ENCODE measurements around the gene DNM1L.
"Not testable (repeated sequence)": the region's sequence is repeated elsewhere in the genome, so short reads cannot be mapped to it uniquely, and the experiment has no call there.

DNM1L gene

DNA sequence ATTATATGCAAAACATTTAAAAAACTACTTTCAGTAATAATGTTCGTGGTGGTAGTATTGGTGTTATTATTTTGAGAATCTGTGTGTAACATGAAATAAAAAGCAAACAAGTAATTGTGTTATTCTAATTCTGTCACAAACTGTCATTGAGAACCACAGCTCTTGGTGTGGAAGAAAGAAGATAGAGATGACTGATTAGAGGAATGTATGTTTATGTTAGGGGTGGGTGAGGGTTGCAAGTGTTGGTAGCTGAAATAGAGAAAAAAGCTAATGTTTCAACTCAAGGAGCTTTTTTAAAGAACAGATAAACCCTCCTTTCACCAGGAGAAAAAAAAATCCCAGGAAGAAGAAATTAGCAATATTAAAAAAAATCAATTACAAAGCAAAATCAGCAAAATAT lies 18.3 kb downstream of the DNM1L start:
- DNase-seq (ENCODE audit: low read depth), result no peak

DNA sequence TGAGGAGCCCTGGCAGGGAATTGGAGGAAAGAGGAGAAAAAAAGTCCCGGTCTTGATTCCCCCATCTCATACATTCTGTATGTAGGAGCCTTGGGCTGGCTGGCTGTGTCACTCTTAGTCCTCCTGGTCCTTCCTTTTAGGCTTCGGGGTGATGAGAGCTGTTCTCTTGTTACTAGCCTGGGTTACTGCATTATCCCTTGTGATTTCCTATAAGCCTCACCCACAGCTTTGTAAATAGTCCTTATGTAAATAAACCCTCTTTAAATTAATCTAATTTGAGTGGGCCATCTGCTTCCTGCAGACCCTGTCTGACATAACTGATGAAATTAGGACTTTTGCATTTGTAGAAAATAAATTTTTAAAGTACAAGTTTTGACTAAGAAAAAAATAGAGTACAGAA lies 19.2 kb downstream of the DNM1L start:
- DNase-seq (ENCODE audit: low read depth), result no peak

DNA sequence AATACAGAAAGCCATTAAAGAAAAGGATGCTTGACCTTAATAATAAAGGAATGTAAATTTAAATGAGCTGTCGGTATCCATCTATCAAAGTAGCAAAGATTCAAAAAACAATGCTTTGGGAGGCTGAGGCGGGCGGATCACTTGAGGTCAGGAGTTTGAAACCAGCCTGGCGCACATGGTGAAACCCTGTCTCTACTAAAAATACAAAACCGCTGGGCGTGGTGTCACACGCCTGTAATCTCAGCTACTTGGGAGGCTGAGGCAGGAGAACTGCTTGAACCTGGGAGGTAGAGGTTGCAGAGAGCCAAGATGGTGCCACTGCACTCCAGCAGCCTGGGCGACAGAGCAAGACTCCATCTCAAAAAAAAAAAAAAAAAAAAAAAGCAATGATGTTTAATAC lies 20.3 kb downstream of the DNM1L start:
- not testable (repeated sequence) for DNase-seq (ENCODE audit: low read depth)

DNA sequence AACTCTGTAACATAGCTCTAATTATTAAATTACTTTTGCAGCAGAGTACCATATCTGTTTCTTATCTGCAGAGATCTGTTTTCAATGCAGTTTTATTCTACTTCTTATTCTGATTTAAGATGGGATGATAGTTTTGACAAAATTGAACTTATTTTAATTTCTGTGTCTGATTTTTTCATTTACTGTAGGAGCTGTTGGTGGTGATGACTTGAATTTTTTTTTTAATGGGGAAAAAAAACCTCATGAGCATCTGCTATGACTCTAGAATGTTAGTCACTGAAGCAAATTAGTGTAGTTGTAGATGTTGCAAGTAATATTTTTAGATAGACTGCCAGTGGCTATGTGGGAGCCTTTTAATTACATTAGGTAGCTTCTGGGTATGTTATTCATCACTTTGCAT lies 23.4 kb downstream of the DNM1L start:
- DNase-seq (ENCODE audit: low read depth), result no peak

DNA sequence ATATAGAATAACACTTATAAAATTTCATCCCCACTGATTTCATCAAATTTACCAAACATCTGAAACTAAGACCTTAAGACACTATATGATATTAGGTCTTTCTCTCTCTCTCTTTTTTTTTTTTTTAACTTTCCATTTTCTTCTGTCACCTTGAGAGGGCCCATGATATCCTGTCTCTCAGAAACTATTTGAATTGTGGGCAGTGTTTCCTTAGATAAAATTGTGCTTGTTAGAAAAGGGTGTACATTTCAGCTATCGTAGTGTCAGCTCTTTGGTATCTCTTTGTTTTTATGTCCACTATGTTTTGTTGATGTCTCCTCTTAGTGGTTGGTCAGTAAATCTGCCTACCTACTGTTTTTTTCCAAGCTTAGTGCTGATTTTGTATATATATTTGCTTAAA lies 23.8 kb downstream of the DNM1L start:
- no peak for DNase-seq (ENCODE audit: low read depth)

DNA sequence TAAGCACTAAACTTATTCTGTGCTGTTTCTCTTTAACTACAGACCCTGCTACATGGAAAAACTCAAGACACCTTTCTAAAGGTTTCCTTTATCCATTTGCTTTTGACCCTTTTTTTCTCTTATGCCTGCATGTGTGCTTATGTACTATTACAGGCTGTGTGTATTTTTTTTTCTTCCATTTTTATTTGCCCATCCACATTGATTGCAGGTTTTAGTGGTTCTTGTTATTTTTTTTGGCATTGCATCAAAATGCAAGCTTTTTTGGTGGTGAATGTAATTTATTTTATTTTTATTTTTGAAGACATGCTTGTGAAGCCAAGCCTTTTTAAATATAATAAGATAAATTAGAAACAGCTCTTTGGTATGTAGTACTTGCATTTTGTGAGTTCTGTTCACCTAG lies 26.7 kb downstream of the DNM1L start:
- DNase-seq (ENCODE audit: low read depth), result no peak

DNA sequence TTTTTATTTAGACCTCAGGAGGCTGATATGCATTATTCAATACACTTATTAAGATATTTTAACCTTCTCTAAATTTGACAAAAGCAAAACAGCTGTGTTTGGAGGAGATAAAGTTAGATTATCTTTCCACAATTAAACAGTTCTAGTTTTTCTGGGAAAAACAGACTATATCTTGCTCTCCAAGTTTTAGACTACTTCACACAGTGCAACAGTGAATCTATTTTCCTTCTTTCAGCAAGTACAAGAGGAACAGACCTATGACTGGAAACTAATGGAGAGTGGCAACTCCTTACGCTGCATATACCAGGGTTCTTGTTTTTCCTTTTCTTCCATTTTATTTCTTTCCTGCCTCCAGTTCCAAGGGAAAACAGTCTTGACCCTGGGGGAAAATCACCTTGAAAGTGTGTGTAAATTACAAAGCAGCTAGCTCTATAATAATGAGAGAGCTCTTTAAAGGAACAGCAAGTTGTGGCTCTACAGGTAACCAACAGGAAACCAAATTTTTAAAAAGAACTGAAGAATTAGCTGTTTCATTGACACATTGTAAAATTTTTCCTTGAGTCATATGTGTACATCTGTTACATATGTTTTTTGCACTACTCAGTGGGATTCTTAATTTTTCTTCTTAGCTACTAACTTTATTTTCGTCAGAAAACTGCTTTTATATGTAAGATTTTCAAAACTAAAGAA lies 27.4 kb downstream of the DNM1L start:
- no peak for DNase-seq (ENCODE audit: low read depth)

DNA sequence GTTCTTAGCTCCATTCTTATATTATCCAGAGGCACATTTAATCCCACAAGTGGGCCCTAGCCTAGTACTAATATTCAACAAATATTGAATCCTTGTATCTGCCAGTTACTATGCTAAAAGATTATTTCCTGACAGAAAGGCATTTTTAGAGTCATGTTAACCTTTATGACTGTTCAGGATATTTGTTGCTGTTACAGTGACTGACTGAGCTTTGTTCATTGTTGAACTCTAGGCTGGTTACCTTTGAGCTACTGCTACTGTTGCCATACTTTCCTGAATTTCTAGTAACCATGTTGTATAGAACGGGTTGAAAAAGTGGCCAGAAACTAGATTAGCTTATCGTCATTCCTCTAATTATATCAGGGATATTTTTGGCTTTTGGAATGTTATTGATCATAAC lies 29.8 kb downstream of the DNM1L start:
- DNase-seq (ENCODE audit: low read depth), result no peak

DNA sequence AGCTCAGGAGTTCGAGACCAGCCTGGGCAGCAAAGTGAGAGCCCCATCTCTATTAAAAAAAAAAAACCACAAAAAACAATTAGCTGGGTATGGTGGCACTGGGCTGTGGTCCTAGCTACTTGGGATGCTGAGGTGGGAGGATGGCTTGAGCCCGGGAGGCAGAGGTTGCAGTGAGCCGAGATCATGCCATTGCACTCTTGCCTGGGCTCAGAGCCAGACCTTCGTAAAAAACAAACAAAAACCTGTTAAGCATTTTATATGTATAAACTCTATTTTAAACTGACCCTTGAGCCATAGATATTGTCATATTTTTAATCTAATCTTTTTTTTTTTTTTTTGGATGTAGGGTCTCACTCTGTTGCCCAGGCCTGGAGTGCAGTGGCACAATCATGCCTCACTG lies 35.7 kb downstream of the DNM1L start:
- DNase-seq (ENCODE audit: low read depth), result no peak

DNA sequence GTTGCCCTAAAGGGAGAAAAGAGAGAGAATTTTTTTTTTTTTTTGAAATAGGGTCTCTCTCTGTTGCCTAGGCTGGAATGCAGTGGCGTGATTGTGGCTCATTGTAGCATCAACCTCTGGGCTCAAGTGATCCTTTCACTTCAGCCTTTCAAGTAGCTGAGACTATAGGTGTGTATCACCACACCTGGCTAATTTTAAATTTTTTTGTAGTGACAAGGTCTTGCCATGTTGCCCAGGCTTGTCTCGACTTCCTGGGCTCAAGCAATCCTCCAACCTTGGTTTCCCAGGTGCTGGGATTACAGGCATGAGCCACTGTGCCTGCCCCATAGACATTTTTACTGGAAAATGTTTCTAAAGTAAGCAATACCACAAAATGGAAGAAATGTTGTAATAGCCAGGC lies 39.8 kb downstream of the DNM1L start:
- DNase-seq (ENCODE audit: low read depth), result no peak

DNA sequence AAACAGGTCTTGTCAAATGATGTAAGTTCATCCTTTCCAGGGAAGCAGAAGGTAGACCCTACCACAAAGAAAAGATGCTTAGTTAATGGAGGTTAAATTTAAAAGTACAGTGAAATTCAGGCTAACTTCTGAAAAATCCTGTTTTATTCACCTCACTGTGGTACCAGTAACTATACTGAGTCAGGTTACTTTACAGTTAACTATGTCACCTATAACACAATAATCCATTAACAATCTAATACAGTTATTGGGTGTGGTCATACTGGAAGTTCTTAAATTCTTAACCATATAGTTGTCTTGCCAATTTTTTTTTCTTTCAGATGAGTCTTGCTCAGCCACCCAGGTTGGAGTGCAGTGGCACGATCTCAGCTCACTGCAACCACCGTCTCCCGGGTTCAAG lies 46.2 kb downstream of the DNM1L start:
- DNase-seq (ENCODE audit: low read depth), result not testable (repeated sequence)

DNA sequence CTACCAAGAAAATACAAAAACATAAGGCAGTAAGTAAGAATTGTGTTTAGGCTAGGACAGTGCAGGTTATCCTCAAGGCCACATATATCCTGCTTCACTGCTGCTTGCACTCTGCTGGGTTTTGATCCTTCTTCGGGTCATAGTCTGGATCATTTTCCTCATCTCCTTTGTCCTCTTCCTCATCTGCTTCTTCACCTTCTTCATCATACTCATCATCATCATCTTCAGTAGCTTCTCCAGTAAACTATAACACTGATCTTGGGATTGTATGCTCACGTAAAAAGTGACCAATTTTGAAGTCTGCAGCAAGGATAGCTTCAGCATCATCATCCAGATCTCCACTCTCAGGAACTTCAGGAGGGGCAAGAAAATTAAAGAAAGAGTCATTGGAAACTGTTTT lies 47.2 kb downstream of the DNM1L start:
- DNase-seq (ENCODE audit: low read depth), result no peak

DNA sequence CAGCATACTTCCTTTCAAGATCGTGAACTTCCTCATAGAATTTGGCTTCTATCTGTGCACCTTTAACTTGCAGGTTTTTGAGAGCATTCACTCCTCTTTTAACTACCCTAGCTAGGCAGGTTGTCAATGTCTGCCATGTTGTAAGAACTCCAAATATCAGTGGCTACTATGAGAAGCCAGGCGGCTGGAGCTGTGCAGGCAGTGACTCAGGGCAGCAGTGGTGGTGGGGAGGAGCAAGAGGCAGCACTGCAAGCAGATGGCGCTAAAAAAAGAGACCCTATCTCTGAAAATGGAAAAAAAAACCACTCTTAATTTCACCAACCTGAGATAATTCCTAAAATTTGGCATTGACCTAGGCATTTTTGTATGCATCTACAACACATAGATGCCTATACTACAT lies 48.1 kb downstream of the DNM1L start:
- no peak for DNase-seq (ENCODE audit: low read depth)

DNA sequence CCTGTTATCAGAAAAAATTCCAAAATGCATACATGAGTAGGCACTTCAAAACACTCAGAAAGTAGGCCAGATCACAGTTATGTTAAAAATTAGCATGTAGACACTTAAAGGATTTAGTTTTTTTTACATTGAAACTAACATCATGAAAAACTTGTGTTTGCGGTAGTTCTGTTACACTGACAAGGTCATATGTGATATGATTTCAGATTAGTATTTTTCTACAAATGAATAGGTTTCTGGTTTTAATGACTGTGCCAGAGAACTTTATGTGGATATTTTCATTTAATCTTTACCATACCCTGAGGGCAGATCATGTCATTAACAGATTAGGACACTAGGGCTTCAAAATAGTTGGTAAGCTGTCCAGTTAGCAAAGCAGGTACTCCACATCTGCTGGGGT lies 55.9 kb downstream of the DNM1L start:
- DNase-seq (ENCODE audit: low read depth), result no peak

DNA sequence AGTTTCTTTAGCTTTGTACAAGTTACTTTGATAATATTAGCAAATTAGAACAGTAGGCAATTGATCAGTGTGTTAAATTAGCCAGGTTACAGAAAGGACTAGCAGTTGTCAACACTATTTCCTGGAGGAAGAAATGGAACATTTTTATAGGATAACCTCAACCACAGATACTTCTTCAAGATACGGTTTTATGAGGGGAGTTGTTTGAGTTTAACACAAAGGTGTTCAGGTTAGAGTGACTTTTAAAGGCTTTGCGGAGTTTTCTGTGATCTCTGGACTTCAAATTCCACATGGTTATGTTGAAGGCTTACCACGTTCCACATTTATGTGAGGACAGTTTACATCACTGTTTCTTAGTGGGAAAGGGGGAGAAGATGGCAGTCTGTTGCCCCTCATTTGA lies 57.3 kb downstream of the DNM1L start:
- DNase-seq (ENCODE audit: low read depth), result no peak

DNA sequence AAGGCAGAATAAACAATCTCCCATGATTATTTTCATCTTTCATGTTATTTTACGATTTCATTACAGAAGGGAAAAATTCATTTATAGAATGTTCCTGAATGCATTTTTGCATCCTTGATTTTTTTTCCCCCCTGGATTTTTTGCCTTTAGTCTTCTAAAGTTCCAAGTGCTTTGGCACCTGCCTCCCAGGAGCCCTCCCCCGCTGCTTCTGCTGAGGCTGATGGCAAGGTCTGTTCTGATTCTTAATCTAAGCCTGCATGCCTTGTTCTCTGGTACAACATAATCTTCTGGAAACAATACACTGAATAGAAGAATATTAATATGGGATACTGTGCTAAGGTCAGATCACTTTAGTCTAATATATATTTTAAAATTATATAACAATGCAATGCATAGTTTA lies 58.6 kb downstream of the DNM1L start:
- DNase-seq (ENCODE audit: low read depth), result no peak

DNA sequence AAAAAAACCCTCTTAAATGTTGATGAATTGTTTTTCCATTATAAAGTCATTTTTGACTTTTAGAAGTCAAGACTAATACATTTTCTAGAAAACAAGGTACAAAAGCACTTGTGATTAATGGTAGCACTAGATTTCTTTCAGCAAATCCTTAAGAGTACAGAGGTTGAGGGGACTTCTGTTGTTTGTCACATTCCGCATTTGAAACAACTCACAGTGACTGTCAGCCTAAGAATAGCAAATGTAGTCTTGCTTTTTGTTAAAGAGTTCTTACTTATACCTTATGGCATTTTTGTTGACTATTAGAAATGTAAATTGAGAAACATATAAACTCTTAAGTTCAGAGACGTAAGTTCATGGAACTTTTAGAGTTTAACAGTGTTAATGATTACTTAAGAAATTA lies 60.2 kb downstream of the DNM1L start:
- DNase-seq (ENCODE audit: low read depth), result no peak

DNA sequence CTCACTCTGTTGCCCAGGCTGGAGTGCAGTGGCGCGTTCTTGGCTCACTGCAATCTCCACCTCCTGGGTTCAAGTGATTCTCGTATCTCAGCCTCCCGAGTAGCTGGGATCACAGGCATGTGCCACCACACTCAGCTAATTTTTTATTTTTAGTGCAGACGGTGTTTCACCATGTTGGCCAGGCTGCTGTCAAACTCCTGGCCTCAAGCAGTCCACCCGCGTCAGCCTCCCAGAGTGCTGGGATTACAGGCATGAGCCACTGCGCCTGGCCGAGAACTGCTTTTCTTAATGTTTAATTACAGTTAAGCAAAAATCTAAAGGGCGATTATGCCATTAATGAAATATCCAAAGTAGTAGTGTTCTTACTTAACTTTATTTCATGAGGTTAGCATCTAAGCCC lies 63.0 kb downstream of the DNM1L start:
- DNase-seq (ENCODE audit: low read depth), result no peak

DNA sequence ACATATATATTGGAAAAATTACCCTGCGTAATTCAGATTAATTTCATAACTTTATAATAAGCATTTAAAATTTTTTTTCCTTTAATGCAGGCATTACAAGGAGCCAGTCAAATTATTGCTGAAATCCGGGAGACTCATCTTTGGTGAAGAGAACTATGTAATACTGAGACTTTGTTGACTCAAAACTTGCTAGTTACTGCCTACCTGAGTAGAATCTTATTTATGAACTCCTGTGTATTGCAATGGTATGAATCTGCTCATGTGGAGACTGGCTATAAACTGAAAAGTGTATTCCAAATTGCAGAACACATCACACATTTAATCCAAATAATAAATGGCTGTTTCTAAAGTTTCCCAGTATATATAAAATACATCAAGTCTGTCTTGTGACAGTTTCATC lies 64.2 kb downstream of the DNM1L start:
- DNase-seq (ENCODE audit: low read depth), result no peak

DNA sequence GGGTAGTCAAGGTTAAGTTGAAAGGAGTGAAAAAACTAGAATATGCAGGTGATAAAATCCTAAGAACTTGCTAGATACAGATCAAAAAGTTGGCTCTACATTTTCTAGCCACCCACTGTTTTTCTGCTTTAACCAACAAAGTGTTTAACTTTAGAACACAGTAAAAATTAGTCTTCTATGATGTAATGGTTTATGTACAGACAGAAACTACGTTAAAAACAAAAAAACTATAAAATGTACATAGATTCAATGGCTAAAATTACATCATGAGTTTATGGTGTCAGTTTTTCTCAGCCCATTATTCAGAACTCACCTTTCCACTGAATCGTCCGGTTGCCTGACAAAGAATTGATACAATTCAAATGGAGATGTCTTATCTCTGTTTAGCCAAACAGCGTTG lies 74.5 kb downstream of the DNM1L start:
- no peak for DNase-seq (ENCODE audit: low read depth)

DNA sequence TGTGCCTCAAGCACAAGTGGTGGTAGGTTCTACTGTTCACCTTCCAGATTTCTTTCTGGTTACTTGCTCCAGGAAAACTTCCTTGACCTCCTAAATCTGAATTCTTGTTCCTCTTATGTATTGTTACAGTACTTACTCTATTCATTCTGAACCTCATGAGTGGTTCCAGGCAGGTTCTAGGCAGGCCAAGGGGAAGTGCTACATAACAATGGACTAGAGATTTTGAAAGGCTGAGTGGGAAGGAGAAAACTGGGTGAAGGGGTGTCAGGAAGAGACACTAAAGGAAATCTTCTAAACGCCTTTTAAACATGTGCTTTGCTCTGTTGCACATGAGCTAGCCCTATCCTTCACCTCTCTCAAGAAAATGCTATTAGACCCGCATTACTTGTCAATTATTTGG lies 75.0 kb downstream of the DNM1L start:
- no peak for DNase-seq (ENCODE audit: low read depth)

DNA sequence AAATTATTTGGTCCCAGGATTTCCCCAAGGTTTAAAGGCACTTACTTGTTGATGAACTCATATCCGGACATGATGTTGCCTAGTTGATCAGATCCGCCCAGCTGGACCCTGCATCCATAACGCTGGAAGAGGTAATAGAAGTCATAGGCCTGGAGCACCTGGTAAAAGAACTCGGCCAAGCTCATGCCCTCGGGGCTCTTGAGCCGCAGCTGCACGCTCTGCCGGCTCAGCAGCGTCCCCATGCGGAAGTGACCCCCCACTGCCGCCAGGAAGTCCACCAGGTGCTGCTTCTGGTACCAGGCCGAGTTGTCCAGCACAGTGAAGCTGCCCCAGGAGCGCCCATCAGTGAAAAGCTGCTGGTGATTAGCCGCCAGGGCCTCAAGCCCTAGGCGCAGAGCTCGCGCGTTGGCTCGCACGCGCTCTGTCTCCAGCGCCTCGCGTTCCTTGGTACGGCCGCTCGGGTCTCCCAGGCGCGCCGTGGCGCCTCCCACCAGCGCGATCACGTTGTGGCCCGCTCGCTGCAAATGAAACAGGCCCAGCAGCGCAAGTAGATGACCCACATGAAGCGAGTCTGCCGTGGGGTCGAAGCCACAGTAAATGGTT lies 76.1 kb downstream of the DNM1L start:
- DNase-seq (ENCODE audit: low read depth), result peak; percentile 62

DNA sequence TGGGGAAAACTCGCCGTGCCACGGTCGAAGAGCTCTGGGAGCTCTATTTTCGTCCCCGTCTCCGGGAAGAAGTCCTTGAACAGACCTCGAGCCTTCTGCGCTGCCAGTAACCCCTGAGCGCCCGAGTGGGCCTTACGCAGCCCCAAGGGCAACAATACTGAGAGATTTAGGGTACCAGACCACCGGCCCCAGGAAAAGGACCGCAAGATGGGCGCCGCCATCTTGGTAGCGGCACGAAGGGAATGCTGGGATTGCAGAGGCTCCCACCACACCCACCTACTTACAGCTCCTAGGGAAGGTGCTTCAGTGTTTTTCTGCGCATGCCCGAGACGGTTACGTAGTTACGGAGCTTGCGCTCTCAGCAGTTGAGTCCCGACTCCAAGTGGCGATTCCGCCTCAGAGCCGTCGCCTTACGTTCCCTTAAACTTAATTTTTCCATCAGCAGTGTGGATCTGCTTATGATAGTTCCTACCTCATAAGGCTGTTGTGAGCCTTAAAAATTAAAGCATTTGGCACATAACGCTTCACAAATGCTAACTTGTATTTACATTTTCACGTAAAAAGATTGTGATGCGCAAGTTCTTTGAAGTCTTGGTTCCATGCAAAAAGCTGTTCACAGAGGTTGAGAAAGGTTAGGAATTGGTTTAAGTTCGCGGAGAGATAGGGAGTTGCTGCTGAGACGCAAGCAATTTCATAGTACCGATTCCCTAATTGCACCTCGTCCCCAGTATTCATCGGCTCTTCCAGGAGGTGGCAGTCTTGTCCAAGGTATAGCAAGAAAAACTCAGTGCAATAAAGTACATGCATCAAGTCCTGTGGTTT lies 76.8 kb downstream of the DNM1L start, which contains the start of gene YARS2:
TSS of gene YARS2 (minus strand) at position 244 of the 822 bp plus-strand sequence. CDS start at position 221, 23 bp downstream.
- DNase-seq (ENCODE audit: low read depth), result peak; percentile 98
